GM12864 (cell line): ENCODE data around the gene CCDC71.

ENCODE experiments used
- DNase-seq: peaks from one replicate; pipeline ENCODE4 v3.0.0-alpha.2; 2011; ENCODE audit warnings: low read depth
- H3K4me3 ChIP-seq: 2 replicates; pipeline ENCODE4 v1.5.1; 2011; ENCODE audit warnings: mild to moderate bottlenecking, low read depth, low read length, control low read depth
- TF ChIP-seq, protein P1 (sequence below): IDR thresholded peaks from 2 replicates; pipeline ENCODE4 v1.5.1; 2011; ENCODE audit warnings: low read depth, mild to moderate bottlenecking, moderate library complexity, low read length, control low read depth, inconsistent platforms; ENCODE audit errors: missing control alignments

CCDC71 gene

DNA sequence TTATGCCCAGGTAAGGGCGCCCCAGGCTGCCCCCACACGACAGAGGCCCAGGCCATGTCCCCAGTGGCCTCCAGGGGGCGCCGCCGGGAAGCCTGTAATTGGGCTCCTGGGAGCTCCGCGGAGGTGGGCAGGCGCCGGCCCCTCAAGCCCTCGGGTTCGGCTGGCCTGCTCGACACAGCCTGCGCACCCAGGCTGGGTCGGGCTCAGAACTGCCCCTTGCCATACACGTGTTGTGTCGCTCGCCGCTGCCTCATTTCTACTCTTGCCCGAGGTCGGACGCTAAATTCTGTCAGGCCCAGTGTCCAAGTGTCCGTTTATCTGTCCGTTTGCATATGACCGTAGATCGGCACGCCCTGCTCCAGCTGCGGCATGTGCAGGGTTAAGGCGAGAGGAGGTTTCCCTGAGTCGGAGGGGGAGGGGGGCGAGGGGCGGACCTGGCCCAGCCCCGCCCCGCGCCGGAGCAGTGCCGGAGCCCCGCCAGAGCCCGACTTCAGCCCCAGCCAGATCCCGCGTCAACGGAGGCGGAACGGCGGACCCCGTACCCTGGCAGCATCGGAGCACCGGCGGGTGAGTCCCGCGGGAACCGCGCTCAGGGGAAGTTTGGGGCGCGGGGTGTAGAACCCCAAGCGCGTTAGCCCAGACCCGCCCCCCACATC is 5.1 kb upstream of the CCDC71 start, which contains the start of gene KLHDC8B:
Gene KLHDC8B (plus strand): TSS at position 480 of the 656 bp plus-strand sequence. CDS start 1,172 bp downstream, outside the sequence.
- TF ChIP-seq, protein P1, sequence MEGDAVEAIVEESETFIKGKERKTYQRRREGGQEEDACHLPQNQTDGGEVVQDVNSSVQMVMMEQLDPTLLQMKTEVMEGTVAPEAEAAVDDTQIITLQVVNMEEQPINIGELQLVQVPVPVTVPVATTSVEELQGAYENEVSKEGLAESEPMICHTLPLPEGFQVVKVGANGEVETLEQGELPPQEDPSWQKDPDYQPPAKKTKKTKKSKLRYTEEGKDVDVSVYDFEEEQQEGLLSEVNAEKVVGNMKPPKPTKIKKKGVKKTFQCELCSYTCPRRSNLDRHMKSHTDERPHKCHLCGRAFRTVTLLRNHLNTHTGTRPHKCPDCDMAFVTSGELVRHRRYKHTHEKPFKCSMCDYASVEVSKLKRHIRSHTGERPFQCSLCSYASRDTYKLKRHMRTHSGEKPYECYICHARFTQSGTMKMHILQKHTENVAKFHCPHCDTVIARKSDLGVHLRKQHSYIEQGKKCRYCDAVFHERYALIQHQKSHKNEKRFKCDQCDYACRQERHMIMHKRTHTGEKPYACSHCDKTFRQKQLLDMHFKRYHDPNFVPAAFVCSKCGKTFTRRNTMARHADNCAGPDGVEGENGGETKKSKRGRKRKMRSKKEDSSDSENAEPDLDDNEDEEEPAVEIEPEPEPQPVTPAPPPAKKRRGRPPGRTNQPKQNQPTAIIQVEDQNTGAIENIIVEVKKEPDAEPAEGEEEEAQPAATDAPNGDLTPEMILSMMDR = peak; percentile 88
- peak within 1 kb of the TSS; percentile 56 for H3K4me3 ChIP-seq
- peak; percentile 12 for DNase-seq

DNA sequence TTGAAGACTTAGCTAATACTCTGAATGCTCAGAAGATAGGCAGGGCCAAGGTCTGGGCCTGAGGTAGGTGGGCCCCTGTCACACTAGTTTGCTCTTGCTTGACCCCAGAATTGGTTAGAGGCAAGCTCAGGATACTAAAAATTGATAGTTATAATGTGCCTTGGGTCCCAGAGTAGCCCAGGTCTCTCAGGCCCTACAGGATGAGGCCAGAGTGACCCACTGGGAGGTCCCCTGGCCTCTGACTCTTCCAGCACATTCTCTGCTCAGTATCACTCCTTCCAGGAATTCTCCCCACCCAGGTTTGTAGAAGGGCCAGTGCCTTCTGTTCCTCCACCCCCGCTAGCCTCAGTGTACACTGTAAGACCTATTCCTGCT is 4.6 kb upstream of the CCDC71 start:
- no peak for DNase-seq
- H3K4me3 ChIP-seq = peak overlapping the region; percentile 56; the same call in 1 of the 2 replicates
- TF ChIP-seq, protein P1 = no peak

DNA sequence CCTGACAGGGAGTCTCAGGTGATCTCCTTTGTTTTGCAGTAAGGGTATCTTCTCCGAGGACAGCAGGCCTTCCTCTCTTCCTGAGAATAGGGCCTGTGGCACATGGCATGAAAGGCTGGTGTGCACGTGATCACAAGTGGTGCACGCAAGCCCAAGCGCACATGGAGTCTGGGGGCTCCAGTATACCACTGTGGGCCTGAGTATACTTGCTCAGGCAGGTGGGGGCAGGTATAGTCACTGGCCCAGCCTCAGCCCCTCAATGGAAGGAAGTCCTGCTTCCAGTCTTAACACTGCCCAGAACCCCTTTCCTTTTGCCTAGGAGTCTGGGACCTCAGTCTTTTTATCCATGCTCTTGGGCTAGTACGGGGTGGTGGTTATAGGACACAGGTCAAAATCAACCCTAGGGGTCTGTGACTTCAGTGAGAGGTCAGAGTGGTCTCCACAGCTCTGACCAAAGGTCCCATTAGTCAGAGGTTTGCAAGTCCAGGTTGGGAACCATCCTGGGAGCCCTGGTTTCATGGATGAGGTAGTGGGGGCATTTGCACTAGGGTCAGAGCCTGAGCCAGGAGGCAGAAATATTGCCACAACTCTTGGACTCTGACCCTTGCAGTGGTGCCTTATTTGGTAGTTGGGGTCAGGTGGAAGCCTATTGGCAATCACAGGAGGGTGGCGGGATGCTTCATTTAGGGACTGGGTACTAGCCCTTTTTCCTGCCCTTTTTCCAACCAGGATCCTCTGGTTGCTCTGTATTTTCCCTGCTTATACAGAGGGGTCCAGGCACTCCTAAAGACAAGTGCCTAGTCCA is 823 bp upstream of the CCDC71 start:
- TF ChIP-seq, protein P1 = no peak
- no peak for DNase-seq
- H3K4me3 ChIP-seq = peak overlapping the region; percentile 94

DNA sequence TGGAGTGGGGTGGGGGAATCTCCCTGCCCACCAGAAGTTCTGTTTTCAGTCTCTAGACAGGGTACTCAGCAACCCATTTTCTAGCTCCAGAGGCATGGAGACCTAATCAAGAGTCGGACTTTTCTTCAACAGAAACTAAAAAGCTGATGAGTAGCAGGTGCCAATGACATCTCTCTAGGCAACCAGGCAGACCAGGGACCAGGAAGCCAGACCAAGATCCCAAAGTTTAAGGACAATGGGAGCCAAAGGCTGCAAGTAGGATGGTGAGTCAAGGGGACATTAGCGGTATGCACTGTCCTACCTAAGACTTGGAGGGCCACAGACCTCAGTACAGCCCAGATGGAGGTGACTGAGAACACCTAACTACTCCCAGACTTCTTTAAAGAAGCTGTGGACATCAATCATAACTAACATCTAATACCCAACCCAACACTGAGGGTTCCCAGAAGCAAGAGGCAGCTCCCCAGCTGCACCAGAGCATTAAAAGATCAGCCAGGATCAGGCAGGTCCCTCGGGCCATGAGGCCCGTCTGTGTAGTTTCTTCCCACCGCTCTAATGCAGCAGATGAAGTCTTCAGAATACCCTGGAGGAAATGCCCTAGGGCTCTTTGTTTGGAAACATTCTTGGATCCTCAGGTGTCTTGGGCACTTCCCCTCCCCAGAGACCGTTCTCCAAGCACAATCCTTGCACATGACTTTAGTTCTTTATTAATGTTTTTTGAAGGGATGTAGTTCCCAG is 979 bp downstream of the CCDC71 start:
- peak overlapping the region; percentile 94 for H3K4me3 ChIP-seq
- TF ChIP-seq, protein P1 = no peak
- DNase-seq = no peak

DNA sequence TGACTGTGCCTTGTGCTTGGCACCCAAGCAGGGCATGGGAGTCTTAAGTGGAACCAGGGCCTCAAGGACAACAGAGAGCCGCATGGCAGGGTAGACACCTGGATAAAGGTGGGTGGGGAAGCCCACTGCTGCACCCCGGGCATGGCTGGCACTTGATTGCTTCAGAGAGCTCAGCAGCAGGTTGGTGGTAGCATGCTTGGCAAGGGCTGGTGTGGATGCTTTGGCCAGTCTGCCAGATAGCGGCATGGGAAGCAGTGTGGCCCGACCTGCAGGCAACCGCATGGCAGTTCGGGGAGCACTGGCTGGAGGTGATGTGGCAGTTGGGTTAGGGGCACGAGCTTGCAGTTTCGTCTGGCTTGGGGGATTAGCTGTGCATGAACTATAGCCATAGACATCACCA is 2.5 kb downstream of the CCDC71 start:
- TF ChIP-seq, protein P1 = no peak

DNA sequence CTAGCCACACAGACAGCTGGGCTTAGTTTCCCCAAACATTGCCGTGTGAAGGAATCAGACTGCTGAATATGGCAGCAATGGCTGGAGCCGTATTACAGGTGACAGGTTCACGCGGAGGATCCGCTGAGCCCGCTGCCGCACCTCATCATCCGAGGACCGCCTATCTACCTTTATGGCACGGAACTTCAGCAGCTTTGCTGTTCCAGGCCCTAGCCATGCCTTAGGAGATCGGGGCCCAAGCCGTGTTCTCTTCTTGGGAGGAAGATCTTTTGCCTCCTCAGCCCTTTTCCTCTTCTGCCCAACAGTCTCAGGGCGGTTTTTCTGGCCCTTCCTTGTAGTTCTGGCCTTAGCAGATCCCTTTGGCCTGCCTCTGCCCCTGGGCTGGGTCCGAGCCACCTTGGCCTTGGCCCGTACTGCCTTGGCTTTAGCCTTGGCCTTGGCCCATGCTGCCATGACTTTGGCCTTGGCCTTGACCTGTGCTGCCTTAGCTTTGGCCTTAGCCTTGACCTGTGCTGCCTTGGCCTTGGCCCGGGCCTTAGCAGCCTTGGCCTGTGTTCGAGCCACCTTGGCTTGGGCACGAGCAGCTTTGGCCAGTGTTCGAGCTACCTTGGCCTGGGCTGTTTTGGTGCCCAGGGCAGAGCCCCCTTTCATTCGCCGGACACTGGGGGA is 3.2 kb downstream of the CCDC71 start:
- H3K4me3 ChIP-seq = no peak overlapping the region
- no peak for DNase-seq
- TF ChIP-seq, protein P1 = no peak

More for the DNA sequence above, 2.5 kb downstream of the CCDC71 start:
- DNase-seq = no peak
- no peak overlapping the region for H3K4me3 ChIP-seq
